Measurements from ENCODE around the gene OR2J2. TPM values are rescaled to one million over a fixed set of nuclear protein-coding genes. Genes with fewer than 3 reads are reported as not detected.
"Not testable (repeated sequence)": the region's sequence is repeated elsewhere in the genome, so short reads cannot be mapped to it uniquely, and the experiment has no call there.

Gene OR2J2
- total and polyA plus RNA-seq, 2 donors (not counting 1 experiment from before 2014, with no cell fraction given), result not detected

GRCh38 chr6:29183594-29183993 lies 12.9 kb downstream of the OR2J2 start:
- Histone ChIP-seq H3K36me3 (replicated peaks in 1 of 2; ENCODE audit: control extremely low read depth in 1 of 2, control insufficient read depth in 1 of 2, extremely low read depth in 1 of 2, insufficient read depth in 2 of 2, low read length in 1 of 2) (no peaks in the 10 kb centered on the region), H3K4me2 (replicated peaks; ENCODE audit: low read depth, low read length, poor library complexity, severe bottlenecking) (no peak overlapping the region), H3K27ac (ENCODE audit: low read length in 2 of 2) (no peak overlapping the region), H3K79me2 (ENCODE audit: control insufficient read depth, insufficient read depth, low read length) (no peaks in the 10 kb centered on the region), H3K27me3 (replicated peaks in 1 of 4; ENCODE audit: control extremely low read depth in 1 of 4, control insufficient read depth in 3 of 4, insufficient read depth in 4 of 4, low read length in 3 of 4) (no peaks in the 10 kb centered on the region), H3K9ac (ENCODE audit: low read length) (no peak overlapping the region), H3K9me3 (ENCODE audit: control extremely low read depth in 1 of 3, control insufficient read depth in 2 of 3, insufficient read depth in 1 of 3, low read length in 2 of 3) (no peaks in the 10 kb centered on the region), H4K20me1 (ENCODE audit: control insufficient read depth, insufficient read depth, low read length, poor library complexity, severe bottlenecking) (no peaks in the 10 kb centered on the region), H2AFZ (ENCODE audit: insufficient read depth, low read depth, low read length, poor library complexity, severe bottlenecking) (no peak overlapping the region), H3K4me1 (ENCODE audit: control insufficient read depth in 2 of 2, insufficient read depth in 2 of 2, low read length in 2 of 2) (no peaks in the 10 kb centered on the region), H3K4me3 (ENCODE audit: control extremely low read depth in 1 of 5, extremely low read depth in 1 of 5, insufficient read depth in 1 of 5, low read depth in 2 of 5, low read length in 4 of 5) (no peak overlapping the region)
- no peaks in the 10 kb centered on the region for H3K4me1 Mint-ChIP-seq
- ATAC-seq (ENCODE audit: low read depth), result no peak
- H3K27ac Mint-ChIP-seq, result no peak overlapping the region
- H3K27me3 Mint-ChIP-seq, result peaks cover 34% of the 10 kb centered on the region
- H3K4me3 Mint-ChIP-seq, result no peak overlapping the region
- H3K9me3 Mint-ChIP-seq (ENCODE audit: insufficient read depth), result peaks cover 5% of the 10 kb centered on the region
- no peak for TF ChIP-seq CTCF (IDR thresholded peaks at IDR 0.05)
- no peak for TF ChIP-seq EZH2 (IDR thresholded peaks at IDR 0.05; ENCODE audit: borderline replicate concordance, insufficient read depth, low read depth, low read length, poor library complexity, severe bottlenecking)
- ChIA-PET POLR2A (no interaction called here), CTCF (no interaction called here)
- intact Hi-C loops (cut with micrococcal nuclease), result no loop called here
- WGBS (ENCODE audit: insufficient coverage), result no CpG with 5 or more reads among the region's 1 CpG
- no peak for DNase-seq

GRCh38 chr6:29188659-29189058 lies 18.0 kb downstream of the OR2J2 start:
- H3K27ac Mint-ChIP-seq; H3K4me3 ChIP-seq (ENCODE audit: control extremely low read depth in 1 of 5, extremely low read depth in 1 of 5, insufficient read depth in 1 of 5, low read depth in 2 of 5, low read length in 4 of 5); H3K9me3 ChIP-seq (ENCODE audit: control extremely low read depth in 1 of 3, control insufficient read depth in 2 of 3, insufficient read depth in 1 of 3, low read length in 2 of 3); H3K79me2 ChIP-seq (ENCODE audit: control insufficient read depth, insufficient read depth, low read length); H3K9ac ChIP-seq (ENCODE audit: low read length); H3K4me1 ChIP-seq (ENCODE audit: control insufficient read depth in 2 of 2, insufficient read depth in 2 of 2, low read length in 2 of 2); H3K4me3 Mint-ChIP-seq; DNase-seq; H3K4me1 Mint-ChIP-seq; H3K9me3 Mint-ChIP-seq (ENCODE audit: insufficient read depth); H3K4me2 ChIP-seq (replicated peaks; ENCODE audit: low read depth, low read length, poor library complexity, severe bottlenecking); H3K27me3 ChIP-seq (replicated peaks in 1 of 4; ENCODE audit: control extremely low read depth in 1 of 4, control insufficient read depth in 3 of 4, insufficient read depth in 4 of 4, low read length in 3 of 4); POLR2A ChIA-PET; H2AFZ ChIP-seq (ENCODE audit: insufficient read depth, low read depth, low read length, poor library complexity, severe bottlenecking); intact Hi-C loops (cut with micrococcal nuclease); CTCF ChIA-PET; H4K20me1 ChIP-seq (ENCODE audit: control insufficient read depth, insufficient read depth, low read length, poor library complexity, severe bottlenecking); H3K27ac ChIP-seq (ENCODE audit: low read length in 2 of 2); ATAC-seq (ENCODE audit: low read depth); H3K36me3 ChIP-seq (replicated peaks in 1 of 2; ENCODE audit: control extremely low read depth in 1 of 2, control insufficient read depth in 1 of 2, extremely low read depth in 1 of 2, insufficient read depth in 2 of 2, low read length in 1 of 2): not testable (repeated sequence)
- WGBS (ENCODE audit: insufficient coverage), result no CpG with 5 or more reads among the region's 1 CpG
- peaks cover 24% of the 10 kb centered on the region for H3K27me3 Mint-ChIP-seq
